ENCODE measurements around the gene DENND5B.

The DENND5B gene

GRCh38 chr12:31471051-31471450, 119.9 kb downstream of the DENND5B start:
- H3K27ac ChIP-seq (ENCODE audit: extremely low read depth, low read depth, low read length): no peak overlapping the region

DNA sequence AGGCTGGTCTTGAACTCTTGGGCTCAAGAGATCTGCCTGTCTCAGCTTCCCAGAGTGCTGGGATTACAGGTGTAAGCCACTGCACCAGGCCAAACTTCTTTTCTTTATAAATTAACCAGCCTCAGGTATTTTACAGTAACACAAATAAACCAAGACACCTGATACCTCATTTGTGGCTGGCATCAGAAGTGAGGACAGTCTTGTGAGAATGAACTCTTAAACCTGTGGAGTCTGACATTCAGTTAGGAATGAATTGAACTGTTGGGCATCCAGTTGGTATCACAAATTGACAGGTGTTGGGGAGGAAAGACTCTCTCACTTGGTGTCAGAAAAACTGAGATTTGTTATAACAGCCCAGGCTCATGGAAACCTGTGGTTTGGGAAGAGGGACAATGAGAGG, 120.5 kb downstream of the DENND5B start:
- H3K27ac ChIP-seq (ENCODE audit: extremely low read depth, low read depth, low read length): no peak overlapping the region
- POLR2A ChIA-PET: interaction anchor here (0.6 kb wide), 1 partner anchor 99 kb away, joined by 7 read pairs; no protein-coding TSS in a partner anchor
- peaks cover 2% of the 10 kb centered on the region; the same call in 1 of the 2 replicates for H3K4me1 ChIP-seq (ENCODE audit: control insufficient read depth, insufficient read depth, low read length)
- H3K36me3 ChIP-seq (ENCODE audit: control insufficient read depth in 2 of 2, insufficient read depth in 1 of 2, low read length in 2 of 2): no peaks in the 10 kb centered on the region; a peak in 1 of 3 replicates
- CTCF ChIA-PET: no interaction called here
- no peak overlapping the region for H3K4me3 ChIP-seq (ENCODE audit: low read depth, low read length)
- H3K9me3 ChIP-seq (ENCODE audit: control insufficient read depth, insufficient read depth, low read depth, low read length): no peaks in the 10 kb centered on the region
- TF ChIP-seq ZNF341 (tag by site-specific recombination; IDR thresholded peaks at IDR 0.05; ENCODE audit: low read depth) (no peak), SCRT2 (tag by site-specific recombination; IDR thresholded peaks at IDR 0.05) (peak; percentile 51; the same call in 1 of the 2 replicates), SCRT1 (tag by site-specific recombination; IDR thresholded peaks at IDR 0.05; ENCODE audit: borderline replicate concordance) (peak; percentile 25; the same call in 1 of the 2 replicates)

More at GRCh38 chr12:31471051-31471450, 119.9 kb downstream of the DENND5B start:
- H3K9me3 ChIP-seq (ENCODE audit: control insufficient read depth, insufficient read depth, low read depth, low read length): no peaks in the 10 kb centered on the region
- peaks cover 2% of the 10 kb centered on the region; the same call in 1 of the 2 replicates for H3K4me1 ChIP-seq (ENCODE audit: control insufficient read depth, insufficient read depth, low read length)
- H3K36me3 ChIP-seq (ENCODE audit: control insufficient read depth in 2 of 2, insufficient read depth in 1 of 2, low read length in 2 of 2): no peaks in the 10 kb centered on the region; a peak in 1 of 3 replicates
- ChIA-PET CTCF (interaction anchor here (0.6 kb wide), 1 partner anchor 126 kb away, joined by 3 read pairs; no protein-coding TSS in a partner anchor), POLR2A (interaction anchor here (0.6 kb wide), 1 partner anchor 99 kb away, joined by 7 read pairs; no protein-coding TSS in a partner anchor)
- no peak overlapping the region for H3K4me3 ChIP-seq (ENCODE audit: low read depth, low read length)
- TF ChIP-seq ZNF175 (tag by site-specific recombination; IDR thresholded peaks at IDR 0.05) (no peak), ZNF626 (tag by site-specific recombination; IDR thresholded peaks at IDR 0.05) (no peak)

- CTCF ChIA-PET: interaction anchor here (0.6 kb wide), 1 partner anchor 127 kb away, joined by 3 read pairs; no protein-coding TSS in a partner anchor
These were observed 124.2 kb downstream of the DENND5B start for GRCh38 chr12:31466768-31467167.

GRCh38 chr12:31465002-31465401, 125.9 kb downstream of the DENND5B start:
- no peak overlapping the region for H3K27ac ChIP-seq (ENCODE audit: extremely low read depth, low read depth, low read length)
- H3K4me1 ChIP-seq (ENCODE audit: control insufficient read depth, insufficient read depth, low read length): no peaks in the 10 kb centered on the region
- H3K36me3 ChIP-seq (ENCODE audit: control insufficient read depth in 2 of 2, insufficient read depth in 1 of 2, low read length in 2 of 2): no peaks in the 10 kb centered on the region; a peak in 1 of 3 replicates
- H3K9me3 ChIP-seq (ENCODE audit: control insufficient read depth, insufficient read depth, low read depth, low read length): no peaks in the 10 kb centered on the region
- ChIA-PET POLR2A (no interaction called here), CTCF (no interaction called here)
- no peak overlapping the region for H3K4me3 ChIP-seq (ENCODE audit: low read depth, low read length)
- TF ChIP-seq ZNF513 (tag by site-specific recombination; IDR thresholded peaks at IDR 0.05): no peak
- TF ChIP-seq ZNF114 (tag by site-specific recombination; IDR thresholded peaks at IDR 0.05): no peak
- no peak for TF ChIP-seq ZNF350 (tag by site-specific recombination; IDR thresholded peaks at IDR 0.05)
- TF ChIP-seq ZNF426 (tag by site-specific recombination; IDR thresholded peaks at IDR 0.05): no peak

More at GRCh38 chr12:31466768-31467167, 124.2 kb downstream of the DENND5B start:
- H3K36me3 ChIP-seq (ENCODE audit: control insufficient read depth in 2 of 2, insufficient read depth in 1 of 2, low read length in 2 of 2): no peaks in the 10 kb centered on the region; a peak in 1 of 3 replicates
- no peaks in the 10 kb centered on the region for H3K9me3 ChIP-seq (ENCODE audit: control insufficient read depth, insufficient read depth, low read depth, low read length)
- POLR2A ChIA-PET: no interaction called here
- TF ChIP-seq ZNF548 (tag by site-specific recombination; IDR thresholded peaks at IDR 0.05) (no peak), ZNF16 (tag by site-specific recombination; IDR thresholded peaks at IDR 0.05; ENCODE audit: low read depth) (no peak), ZNF433 (tag by site-specific recombination; IDR thresholded peaks at IDR 0.05; ENCODE audit: low read depth) (no peak), GLI4 (tag by site-specific recombination; IDR thresholded peaks at IDR 0.05) (no peak), ZNF354C (tag by site-specific recombination; IDR thresholded peaks at IDR 0.05; ENCODE audit: borderline replicate concordance, low read depth) (no peak), ZNF146 (tag by site-specific recombination; IDR thresholded peaks at IDR 0.05) (no peak), ZNF132 (tag by site-specific recombination; IDR thresholded peaks at IDR 0.05; ENCODE audit: borderline replicate concordance) (no peak), ZNF473 (tag by site-specific recombination; IDR thresholded peaks at IDR 0.05) (no peak), ZIC2 (tag by site-specific recombination; IDR thresholded peaks at IDR 0.05) (no peak), ZNF785 (tag by site-specific recombination; IDR thresholded peaks at IDR 0.05) (no peak), ZNF610 (tag by site-specific recombination; IDR thresholded peaks at IDR 0.05; ENCODE audit: borderline replicate concordance) (no peak), ZNF623 (tag by site-specific recombination; IDR thresholded peaks at IDR 0.05) (no peak), ZNF138 (tag by site-specific recombination; IDR thresholded peaks at IDR 0.05; ENCODE audit: borderline replicate concordance) (no peak), ZNF37A (tag by site-specific recombination; IDR thresholded peaks at IDR 0.05) (no peak), ZNF843 (tag by site-specific recombination; IDR thresholded peaks at IDR 0.05) (no peak), FEZF1 (tag by site-specific recombination; IDR thresholded peaks at IDR 0.05) (no peak), ZNF248 (tag by site-specific recombination; IDR thresholded peaks at IDR 0.05) (no peak)
- no peak overlapping the region for H3K27ac ChIP-seq (ENCODE audit: extremely low read depth, low read depth, low read length)
- H3K4me1 ChIP-seq (ENCODE audit: control insufficient read depth, insufficient read depth, low read length): 0 out of 2 replicates have a peak, but pooled peaks cover under 1% of the 10 kb centered on the region
- no peak overlapping the region for H3K4me3 ChIP-seq (ENCODE audit: low read depth, low read length)

Measured in HEK293 (cell line).